Uterus (tissue), 2 donors: ENCODE measurements around the gene GEMIN2.

Source experiments
- CTCF ChIP-seq, 4 experiments: fragments of 200-600 bp in 2 of 4; fragments of 450-650 bp in 2 of 4; sonication (generic) in 2 of 4; IDR thresholded peaks; one replicate each; pipeline ENCODE4 v1.5.1; 2016 to 2019; ENCODE audit warnings: antibody characterized with exemption in 4 of 4, mild to moderate bottlenecking in 2 of 4, moderate library complexity in 1 of 4
- POLR2A ChIP-seq, 2 donors: fragments of 450-650 bp; IDR thresholded peaks; one replicate each; pipeline ENCODE4 v1.6.1; 2016; ENCODE audit warnings: antibody characterized with exemption in 2 of 2, mild to moderate bottlenecking in 1 of 2, moderate library complexity in 1 of 2

- TF ChIP-seq CTCF (IDR thresholded peaks at IDR 0.05) (no peak), POLR2A (IDR thresholded peaks at IDR 0.05) (no peak)
Measured at GRCh38 chr14:39175445-39176262, 61.5 kb downstream of the GEMIN2 start.
